AG08395 (cell line): Measurements from ENCODE around the gene MAMSTR.

Experiments
- DNase-seq: peaks from one replicate; pipeline ENCODE4 v3.0.0; 2012; ENCODE audit warnings: mixed read lengths, low spot score

The MAMSTR gene

GRCh38 chr19:48746110-48746509 lies 26.6 kb upstream of the MAMSTR start:
- DNase-seq = no peak

- peak; percentile 80 for DNase-seq
Measured at GRCh38 chr19:48745208-48745995, 25.9 kb upstream of the MAMSTR start.

- no peak for DNase-seq
Measured at GRCh38 chr19:48742096-48742495, 22.6 kb upstream of the MAMSTR start.

GRCh38 chr19:48741129-48741999 lies 21.8 kb upstream of the MAMSTR start:
- no peak for DNase-seq

- DNase-seq = no peak
Measured at GRCh38 chr19:48740164-48740972, 20.8 kb upstream of the MAMSTR start, which contains the start of gene RASIP1. Gene RASIP1, minus strand, starts transcription at chr19:48740610. Its CDS starts 328 bp downstream, at chr19:48740282.

- DNase-seq = no peak
Measured at GRCh38 chr19:48739404-48740163, 20.1 kb upstream of the MAMSTR start.

- DNase-seq = peak; percentile 86
Measured at GRCh38 chr19:48738557-48739403, 19.3 kb upstream of the MAMSTR start.

GRCh38 chr19:48737360-48737998 lies 18.0 kb upstream of the MAMSTR start:
- no peak for DNase-seq

GRCh38 chr19:48735031-48735615 lies 15.6 kb upstream of the MAMSTR start:
- no peak for DNase-seq

GRCh38 chr19:48734625-48735024 lies 15.1 kb upstream of the MAMSTR start:
- DNase-seq = no peak

- no peak for DNase-seq
Measured at GRCh38 chr19:48731452-48731851, 11.9 kb upstream of the MAMSTR start.

- DNase-seq = no peak
Measured at GRCh38 chr19:48728911-48729664, 9.6 kb upstream of the MAMSTR start.

GRCh38 chr19:48726556-48726955 lies 7.0 kb upstream of the MAMSTR start:
- DNase-seq = no peak

- DNase-seq = peak; percentile 70
Measured at GRCh38 chr19:48724796-48725753, 5.5 kb upstream of the MAMSTR start.

GRCh38 chr19:48722196-48722708 lies 2.7 kb upstream of the MAMSTR start:
- no peak for DNase-seq

- peak; percentile 99 for DNase-seq
Measured at GRCh38 chr19:48720613-48721296, 1.2 kb upstream of the MAMSTR start.

- DNase-seq = no peak
Measured at GRCh38 chr19:48720251-48720612, 707 bp upstream of the MAMSTR start.
